ENCODE measurements around the gene MYO3B.

MYO3B gene

GRCh38 chr2:170147576-170147975, 30.4 kb upstream of the MYO3B start:
- Histone ChIP-seq H3K4me3 (replicated peaks; ENCODE audit: low read depth, low read length) (no peak overlapping the region), H3K27me3 (replicated peaks; ENCODE audit: control insufficient read depth, insufficient read depth, low read length) (no peaks in the 10 kb centered on the region), H3K36me3 (ENCODE audit: control insufficient read depth, insufficient read depth, low read length) (no peaks in the 10 kb centered on the region)
- TF ChIP-seq CTCF (IDR thresholded peaks at IDR 0.05; ENCODE audit: insufficient read depth, low read length, poor library complexity, severe bottlenecking) = no peak
- no peak for DNase-seq (ENCODE audit: extremely low read depth, insufficient read length)

- Histone ChIP-seq H3K27me3 (replicated peaks; ENCODE audit: control insufficient read depth, insufficient read depth, low read length) (no peaks in the 10 kb centered on the region), H3K4me3 (replicated peaks; ENCODE audit: low read depth, low read length) (no peak overlapping the region), H3K36me3 (ENCODE audit: control insufficient read depth, insufficient read depth, low read length) (no peaks in the 10 kb centered on the region)
- DNase-seq (ENCODE audit: extremely low read depth, insufficient read length) = no peak
- no peak for TF ChIP-seq CTCF (IDR thresholded peaks at IDR 0.05; ENCODE audit: insufficient read depth, low read length, poor library complexity, severe bottlenecking)
These were observed 29.8 kb upstream of the MYO3B start for GRCh38 chr2:170148161-170148560.

- DNase-seq (ENCODE audit: extremely low read depth, insufficient read length) = no peak
- no peaks in the 10 kb centered on the region for H3K27me3 ChIP-seq (replicated peaks; ENCODE audit: control insufficient read depth, insufficient read depth, low read length)
These were observed 25.5 kb upstream of the MYO3B start for GRCh38 chr2:170152421-170152820.

GRCh38 chr2:170155022-170155722, 22.8 kb upstream of the MYO3B start:
- no peaks in the 10 kb centered on the region for H3K36me3 ChIP-seq (ENCODE audit: control insufficient read depth, insufficient read depth, low read length)
- no peak overlapping the region for H3K4me3 ChIP-seq (replicated peaks; ENCODE audit: low read depth, low read length)
- DNase-seq (ENCODE audit: extremely low read depth, insufficient read length) = peak; percentile 32
- H3K27me3 ChIP-seq (replicated peaks; ENCODE audit: control insufficient read depth, insufficient read depth, low read length) = no peaks in the 10 kb centered on the region
- TF ChIP-seq CTCF (IDR thresholded peaks at IDR 0.05; ENCODE audit: insufficient read depth, low read length, poor library complexity, severe bottlenecking) = no peak

More at GRCh38 chr2:170152421-170152820, 25.5 kb upstream of the MYO3B start:
- Histone ChIP-seq H3K36me3 (ENCODE audit: control insufficient read depth, insufficient read depth, low read length) (no peaks in the 10 kb centered on the region), H3K4me3 (replicated peaks; ENCODE audit: low read depth, low read length) (no peak overlapping the region)
- TF ChIP-seq CTCF (IDR thresholded peaks at IDR 0.05; ENCODE audit: insufficient read depth, low read length, poor library complexity, severe bottlenecking) = no peak

- no peak for TF ChIP-seq CTCF (IDR thresholded peaks at IDR 0.05; ENCODE audit: insufficient read depth, low read length, poor library complexity, severe bottlenecking)
- no peaks in the 10 kb centered on the region for H3K36me3 ChIP-seq (ENCODE audit: control insufficient read depth, insufficient read depth, low read length)
These were observed 22.2 kb upstream of the MYO3B start for GRCh38 chr2:170155723-170156253.

More at GRCh38 chr2:170155723-170156253, 22.2 kb upstream of the MYO3B start:
- no peak overlapping the region for H3K4me3 ChIP-seq (replicated peaks; ENCODE audit: low read depth, low read length)
- no peak for DNase-seq (ENCODE audit: extremely low read depth, insufficient read length)
- no peaks in the 10 kb centered on the region for H3K27me3 ChIP-seq (replicated peaks; ENCODE audit: control insufficient read depth, insufficient read depth, low read length)
